Retina (tissue), 1 donor: ENCODE data around the gene C10orf71.

Experiments
- DNase-seq: peaks from one replicate; pipeline ENCODE4 v3.0.0-alpha.2; 2016

C10orf71 gene

DNA sequence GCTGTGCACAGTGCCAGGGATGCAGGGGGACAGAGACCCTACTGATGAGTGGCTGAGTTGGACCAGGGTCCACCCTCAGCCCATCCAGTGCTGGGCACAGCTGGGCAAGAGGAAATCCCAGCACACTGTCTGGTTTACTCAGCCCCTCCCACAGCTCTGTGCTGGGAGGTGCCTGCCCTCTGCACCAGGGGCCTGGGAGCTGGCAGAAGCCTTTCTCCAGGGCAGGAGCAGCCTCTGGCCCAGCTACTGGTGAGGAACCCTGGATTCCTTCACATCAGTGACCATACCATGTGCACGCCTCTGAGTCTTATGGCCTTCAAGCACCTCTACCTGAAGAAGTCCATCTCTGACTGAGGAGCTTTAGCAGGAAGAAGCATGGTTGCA is 25.9 kb upstream of the C10orf71 start:
- no peak for DNase-seq

DNA sequence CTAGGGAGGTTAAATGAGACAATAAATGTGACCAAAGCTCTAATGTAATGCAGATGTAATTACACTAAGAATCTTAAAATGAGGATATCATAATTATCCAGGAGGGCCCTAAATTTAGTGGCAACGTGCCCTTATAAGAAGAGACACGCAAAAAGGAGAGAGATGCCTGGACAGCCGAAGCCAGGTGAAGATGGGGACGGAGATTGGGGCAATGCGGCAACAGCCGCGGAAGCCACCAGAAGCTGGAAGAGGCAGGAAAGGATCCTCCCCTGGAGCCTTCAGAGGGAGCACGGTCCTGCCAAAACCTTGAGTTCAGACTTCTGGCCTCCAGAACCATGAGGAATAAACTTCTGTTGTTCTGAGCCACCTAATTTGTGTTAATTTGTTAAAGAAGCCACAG is 25.3 kb upstream of the C10orf71 start:
- no peak for DNase-seq

DNA sequence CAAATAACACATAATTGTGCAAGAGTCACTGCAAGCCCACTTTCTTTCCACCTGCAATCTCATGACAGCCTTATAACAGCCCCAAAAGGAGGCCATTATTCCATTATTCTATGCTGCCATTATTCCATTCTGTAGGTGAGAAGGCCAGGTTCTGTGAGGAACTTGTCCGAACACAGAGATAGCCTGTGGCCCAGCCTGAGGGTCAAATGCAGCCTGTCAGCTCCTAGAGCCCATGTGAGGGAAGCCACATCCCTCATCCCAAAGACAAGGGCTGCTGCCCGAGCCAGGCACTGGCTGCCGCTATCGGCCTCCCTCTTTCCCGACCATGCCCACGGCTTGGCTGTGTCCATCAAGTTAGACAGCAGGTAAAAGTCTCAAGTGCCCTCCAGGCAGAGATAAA is 24.1 kb upstream of the C10orf71 start:
- DNase-seq: no peak

DNA sequence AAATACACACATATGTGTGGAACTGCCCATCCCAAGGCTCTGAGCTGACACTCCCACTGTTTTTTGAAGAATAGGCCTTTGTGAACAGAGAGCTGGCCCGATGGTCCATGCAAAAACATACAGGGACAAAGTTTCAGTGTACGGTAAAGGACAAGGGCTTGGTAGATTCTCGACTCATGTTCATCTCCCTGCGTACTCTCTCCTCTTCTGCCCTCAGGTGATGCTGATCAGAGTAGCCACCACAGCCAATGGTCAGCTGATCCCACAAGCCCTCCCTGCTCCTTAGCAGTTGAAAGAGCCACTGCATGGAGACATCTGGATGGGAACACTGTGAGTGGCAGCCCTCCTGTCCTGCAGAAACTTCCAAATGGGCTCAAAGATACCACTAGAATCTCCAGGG is 23.1 kb upstream of the C10orf71 start:
- no peak for DNase-seq

DNA sequence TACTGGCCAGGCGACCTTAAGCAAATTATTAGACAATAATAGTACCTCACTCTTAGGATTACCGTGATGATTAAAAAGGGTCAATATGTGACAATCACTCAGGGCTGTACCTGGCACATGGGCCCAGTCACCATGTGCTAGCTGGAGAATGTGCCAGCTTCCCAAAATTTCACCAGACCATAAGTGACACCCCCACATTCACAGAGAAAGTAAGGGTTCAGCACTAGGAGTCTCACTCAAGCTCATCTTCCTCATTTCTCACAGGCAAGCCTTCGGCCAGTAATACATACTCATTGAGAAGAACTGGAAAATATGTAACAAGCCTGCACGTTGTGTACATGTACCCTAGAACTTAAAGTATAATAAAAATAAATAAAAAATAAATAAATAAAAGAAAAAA is 22.4 kb upstream of the C10orf71 start:
- DNase-seq: no peak

DNA sequence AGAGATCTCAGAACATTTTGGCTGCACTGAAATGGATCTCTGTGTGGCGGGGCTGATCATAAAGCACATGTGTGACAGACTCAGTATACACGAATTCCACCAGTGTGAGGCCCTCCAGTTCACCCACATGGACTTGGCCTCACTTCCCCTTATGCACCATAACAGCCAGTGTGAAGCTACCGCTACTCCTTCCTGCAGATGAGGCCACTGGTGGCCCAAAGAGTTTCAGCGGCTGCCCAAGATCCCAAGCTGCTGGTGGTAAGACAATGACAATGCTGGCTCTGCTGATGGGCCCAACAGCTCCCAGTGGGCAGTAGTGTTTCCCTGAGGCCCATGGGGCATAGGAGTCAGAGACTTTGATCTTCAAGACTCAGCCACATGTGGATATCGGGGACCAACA is 21.0 kb upstream of the C10orf71 start:
- DNase-seq: no peak

DNA sequence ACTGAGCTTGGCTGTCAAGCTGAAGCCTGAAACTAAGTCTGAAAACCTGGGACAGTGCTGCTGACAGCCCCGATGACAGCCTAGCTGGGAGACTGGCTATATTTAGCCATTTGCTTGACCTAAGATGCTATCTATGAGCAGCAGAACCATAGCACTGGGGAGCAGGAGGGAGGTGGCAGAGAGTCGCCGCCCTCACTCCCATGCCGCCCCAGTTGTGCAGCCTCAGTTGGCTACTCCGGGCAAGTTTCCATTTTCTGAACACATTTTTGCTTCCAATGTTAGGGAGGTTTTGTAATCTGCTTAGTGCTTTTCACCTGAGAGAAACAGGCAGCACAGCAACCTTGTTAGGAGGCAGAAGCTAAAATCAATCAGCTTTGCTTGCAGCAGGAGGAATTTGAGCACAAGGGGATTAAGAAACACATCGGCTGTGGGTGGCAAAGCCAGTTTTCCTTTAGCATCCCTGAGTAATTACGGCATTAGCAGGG is 20.4 kb upstream of the C10orf71 start:
- no peak for DNase-seq

DNA sequence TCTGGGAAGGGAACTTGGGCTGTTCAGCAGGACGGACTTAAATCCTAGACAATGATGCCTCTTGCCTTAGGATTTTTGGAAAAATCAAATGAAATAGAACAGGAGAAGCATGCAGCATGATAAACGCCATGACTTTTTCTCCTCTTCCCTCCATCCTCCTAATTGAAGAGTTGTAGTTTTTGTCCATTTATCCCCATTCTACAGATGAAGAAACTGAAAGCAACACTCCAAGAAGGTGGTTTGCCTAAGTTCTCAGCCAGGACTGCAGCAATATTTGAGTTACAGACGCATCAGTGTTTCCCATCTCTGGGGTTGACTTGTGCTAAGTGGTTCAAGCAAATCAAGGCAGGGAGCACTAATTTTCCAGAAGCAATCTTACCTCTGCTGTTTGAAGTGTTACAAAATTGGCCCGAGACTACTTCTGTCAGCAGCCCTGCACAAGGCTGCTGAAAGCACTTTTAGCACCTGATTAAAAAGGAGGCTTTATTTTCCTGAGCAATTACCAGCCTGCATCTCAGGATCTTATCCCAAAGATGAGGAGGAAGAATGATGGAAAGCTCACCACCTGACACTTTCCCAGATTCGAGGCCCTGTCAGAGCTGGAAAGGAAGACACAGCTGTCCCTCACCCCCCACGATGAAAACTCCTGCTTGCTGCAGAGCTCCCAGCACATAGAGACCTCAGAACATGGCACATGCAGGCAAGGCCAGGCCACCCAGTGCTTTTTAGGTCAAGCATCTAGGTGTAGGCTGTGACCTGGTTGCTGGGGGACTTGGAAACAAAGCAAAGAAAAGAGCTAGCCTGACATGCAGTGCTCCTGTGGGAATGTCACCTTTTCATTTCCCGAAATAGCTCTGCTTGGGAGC is 19.7 kb upstream of the C10orf71 start:
- DNase-seq: no peak

DNA sequence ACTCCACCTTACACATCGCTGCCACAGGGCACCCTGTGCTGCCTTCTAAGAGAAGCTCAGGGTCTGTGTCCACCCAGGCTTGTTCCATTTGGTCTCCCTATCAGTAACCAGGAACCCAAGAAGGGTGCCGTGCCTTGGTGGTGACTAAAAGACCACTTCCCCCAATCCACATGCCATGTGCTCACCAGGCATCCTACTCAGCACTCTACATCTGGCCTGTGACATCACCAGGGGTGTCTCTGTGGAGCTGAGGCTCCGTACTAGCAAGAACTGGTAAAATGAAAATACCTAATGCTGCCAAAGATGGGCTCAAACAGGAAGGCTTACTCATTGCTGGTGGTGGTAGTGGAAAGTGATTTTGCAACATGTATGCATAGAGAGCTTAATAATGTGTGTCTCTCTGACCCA is 19.0 kb upstream of the C10orf71 start:
- no peak for DNase-seq

DNA sequence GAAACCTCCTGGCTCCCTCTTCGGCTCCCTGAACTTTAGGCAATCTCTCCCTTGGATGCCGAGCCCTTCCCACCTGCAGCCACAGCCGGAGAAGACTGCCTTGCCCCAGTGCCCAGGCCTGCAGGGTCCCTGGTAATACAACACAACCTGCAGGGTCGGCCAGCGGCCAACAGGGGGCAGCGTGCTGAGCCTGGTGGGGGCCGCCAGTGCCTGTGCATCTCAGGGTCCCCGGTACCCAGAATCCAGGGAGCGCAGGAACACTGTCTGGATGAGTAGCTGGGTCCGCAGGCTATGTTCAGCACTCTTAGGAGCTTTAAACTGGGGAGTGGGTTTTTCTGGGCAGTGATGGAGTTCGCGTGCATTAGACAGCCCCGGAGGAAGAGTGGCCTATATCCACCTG is 17.5 kb upstream of the C10orf71 start:
- no peak for DNase-seq

DNA sequence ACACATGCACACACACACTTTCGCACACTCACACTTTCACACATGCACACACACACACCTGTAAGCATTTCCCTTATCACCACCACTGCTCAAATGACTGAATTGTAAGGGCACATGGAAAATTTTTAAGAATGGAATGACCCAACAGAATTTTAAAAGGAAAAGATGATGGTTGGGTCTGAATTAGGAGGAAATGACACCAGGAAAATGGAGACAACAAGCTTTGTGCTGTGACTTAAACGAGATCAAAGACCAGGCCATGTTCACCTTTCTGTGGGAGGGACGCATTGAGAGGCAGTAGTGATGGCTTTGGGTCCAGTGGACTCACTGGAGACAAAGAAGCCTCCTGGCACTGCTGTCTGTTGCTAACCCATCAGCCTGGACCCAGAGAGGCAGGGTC is 16.7 kb upstream of the C10orf71 start:
- no peak for DNase-seq

DNA sequence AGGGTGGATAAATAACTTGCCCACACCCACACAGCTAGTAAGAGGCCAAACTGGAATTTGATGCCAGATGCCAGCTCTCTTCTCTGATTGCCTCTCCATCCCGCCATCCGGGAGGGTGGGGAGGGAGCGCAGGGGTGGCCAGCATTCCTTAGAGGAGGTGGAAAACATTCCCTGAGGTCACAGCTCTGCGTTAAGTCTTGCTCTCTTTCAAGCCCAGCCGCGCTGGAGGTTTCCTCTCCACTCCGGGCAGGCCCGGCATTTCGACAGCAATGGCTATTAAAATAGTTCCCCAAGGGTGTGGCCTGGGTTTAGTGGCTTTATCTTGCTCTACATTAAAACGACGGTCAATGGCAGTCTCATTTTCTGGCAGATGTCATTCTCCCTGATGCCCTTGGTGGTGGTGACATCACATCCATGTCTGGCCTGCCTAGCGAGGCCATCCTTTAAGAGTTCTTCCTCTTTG is 16.1 kb upstream of the C10orf71 start:
- no peak for DNase-seq

DNA sequence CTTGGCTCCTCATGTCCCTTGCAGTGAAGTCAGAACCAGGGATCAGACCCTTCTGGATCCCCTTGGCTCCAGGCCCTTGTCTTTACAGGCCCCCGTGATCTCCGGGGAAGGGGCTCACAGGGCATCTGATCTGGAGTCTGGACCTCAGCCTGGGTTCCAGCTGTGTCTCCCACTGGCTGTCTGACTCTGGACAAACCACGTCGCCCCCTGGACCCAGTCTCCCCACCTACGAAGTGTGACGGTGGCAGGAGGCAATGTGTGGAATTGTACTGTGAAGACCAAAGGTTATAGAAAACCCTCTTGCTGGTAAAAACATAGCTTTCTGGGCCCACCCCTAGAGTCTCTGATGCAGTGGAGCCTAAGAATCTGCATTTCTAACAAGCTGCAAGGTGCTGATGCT is 15.5 kb upstream of the C10orf71 start:
- no peak for DNase-seq

DNA sequence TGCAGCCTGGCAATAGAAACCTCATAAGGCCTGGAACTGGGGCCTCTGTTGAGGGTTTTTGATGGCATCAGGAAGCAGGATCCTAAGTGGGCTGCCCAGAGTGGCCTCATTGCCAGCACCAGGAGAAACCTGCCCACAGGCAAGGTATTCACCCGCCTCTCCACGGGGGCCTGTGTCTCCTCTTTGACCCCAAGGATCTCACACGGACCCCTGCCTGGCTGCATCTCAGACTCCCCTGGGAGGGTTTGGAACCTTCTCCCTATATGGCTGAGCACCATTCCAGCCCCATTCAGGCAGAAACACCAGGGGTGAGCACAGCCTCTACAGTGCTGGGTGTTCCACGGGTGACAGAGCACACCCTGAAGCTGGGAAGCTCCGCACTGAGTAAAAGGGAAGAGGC is 14.6 kb upstream of the C10orf71 start:
- no peak for DNase-seq

DNA sequence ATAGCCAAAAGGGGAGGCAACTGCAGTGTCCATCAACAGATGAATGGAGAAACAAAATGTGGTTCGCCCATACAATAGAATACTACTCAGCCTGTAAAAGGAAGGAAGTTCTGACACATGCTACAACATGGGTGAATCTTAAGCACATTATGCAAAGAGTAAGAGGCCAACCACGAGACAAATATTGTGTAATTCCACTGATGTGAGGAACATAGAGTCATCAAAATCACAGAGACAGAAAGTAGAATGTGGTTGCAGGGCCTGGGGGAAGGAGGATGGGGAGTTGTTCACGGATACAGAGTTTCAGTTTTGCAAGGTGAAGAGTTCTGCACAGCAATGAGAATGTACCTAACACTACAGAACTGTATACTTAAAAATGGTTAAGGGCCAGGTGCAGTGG is 13.7 kb upstream of the C10orf71 start:
- DNase-seq: no peak

DNA sequence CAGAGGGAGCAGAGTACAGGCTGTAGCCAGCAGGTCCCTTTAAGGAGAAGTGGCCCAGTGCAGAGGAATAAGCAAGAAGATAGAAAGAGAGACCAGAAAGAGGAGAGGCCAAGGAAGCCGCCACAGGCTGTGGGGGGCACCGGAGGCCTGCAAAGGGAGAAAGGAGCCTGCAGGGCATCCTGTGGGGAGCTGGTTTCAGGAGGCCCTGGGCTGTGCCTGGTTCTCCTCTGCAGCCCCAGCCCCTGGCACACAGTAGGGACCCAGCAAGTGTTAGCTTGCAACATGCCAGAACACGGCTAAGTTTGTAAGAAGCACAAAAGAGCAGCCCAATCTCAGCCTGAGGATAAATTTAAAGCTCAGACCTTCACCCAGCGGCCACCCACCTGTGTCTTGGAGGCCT is 12.3 kb upstream of the C10orf71 start:
- no peak for DNase-seq

DNA sequence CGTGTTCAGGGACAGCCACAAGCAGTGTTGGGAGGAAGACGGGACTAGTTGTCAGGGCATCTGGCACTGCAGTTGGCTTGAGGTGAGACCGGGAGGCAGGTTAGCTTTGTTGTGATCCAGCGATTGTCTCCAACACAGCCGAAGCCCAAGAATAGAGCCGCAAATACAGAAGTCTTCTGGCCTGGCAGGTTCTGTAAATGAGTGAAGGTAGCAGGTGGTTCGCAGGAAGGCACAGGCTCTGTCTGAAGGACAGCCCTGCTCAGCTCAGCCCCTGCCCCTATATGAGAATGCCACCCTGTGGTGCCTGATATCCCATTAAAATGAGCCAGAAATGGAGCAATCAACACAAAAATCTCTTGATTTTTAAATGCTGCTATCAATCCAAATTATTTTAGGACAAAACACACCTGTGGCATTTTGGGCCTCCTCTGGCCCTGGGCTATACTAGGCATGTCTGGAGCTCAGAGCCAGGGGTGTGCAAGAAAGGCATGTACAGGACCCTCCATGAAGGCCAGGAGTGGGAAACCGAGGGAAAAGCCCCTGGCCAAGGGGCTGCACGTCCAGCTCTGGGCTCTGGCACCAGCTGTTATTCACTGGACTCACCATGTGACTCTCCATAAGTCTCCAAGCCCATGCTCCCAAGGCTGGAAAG is 11.2 kb upstream of the C10orf71 start:
- DNase-seq: no peak

DNA sequence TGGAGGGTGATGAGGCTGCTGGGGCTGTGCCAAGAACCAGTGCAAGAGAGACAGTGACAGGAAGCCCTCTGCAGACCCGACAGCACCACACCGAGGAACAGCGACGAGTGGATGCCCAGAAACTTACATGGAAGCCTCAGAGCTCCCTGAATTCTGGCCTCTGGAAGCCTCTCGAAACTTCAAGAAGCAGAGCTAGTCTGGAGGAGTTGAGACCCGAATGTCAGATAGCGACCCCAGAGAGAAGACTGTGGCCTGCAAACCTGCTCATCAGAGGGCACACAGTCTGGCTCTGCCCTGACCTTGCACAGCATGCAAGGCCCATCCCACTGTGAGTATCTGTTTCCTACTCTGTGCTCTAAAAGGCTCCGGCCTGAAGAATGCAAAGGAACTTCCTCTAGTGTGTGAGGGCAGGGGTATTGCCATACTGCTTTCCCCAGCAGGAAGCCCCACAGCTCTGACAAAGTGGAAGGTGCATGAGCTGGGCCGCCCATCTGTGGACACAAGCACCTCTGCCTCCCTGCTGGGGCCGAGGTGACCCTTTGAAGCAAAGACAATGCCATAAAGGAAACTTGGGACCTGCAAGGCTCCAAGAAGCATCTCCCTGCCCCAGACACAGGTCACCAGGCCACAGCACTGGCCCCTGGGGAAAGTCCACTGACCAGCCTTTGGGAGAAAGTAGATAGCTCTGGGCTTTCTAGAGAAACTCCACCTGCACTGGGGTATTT is 10.5 kb upstream of the C10orf71 start:
- DNase-seq: no peak

DNA sequence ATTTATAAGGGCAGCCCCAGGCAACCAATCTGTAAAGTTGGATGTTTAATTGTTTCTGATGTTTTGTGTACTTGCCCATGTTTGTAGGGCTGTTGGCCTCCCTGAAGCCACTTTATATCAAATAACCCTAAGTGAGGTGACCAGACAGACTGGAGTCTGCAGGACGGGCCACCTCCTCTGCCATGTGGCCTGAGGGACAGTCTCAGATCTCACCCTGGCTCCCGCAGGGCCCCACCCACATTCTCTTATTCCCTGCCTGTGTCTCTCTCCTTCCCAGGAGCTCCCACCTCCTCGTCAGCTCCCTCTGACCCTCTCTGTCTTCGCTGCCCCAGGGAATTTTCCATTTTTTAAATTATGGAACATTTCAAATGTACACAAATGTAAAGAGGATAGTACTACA is 9.5 kb upstream of the C10orf71 start:
- no peak for DNase-seq

DNA sequence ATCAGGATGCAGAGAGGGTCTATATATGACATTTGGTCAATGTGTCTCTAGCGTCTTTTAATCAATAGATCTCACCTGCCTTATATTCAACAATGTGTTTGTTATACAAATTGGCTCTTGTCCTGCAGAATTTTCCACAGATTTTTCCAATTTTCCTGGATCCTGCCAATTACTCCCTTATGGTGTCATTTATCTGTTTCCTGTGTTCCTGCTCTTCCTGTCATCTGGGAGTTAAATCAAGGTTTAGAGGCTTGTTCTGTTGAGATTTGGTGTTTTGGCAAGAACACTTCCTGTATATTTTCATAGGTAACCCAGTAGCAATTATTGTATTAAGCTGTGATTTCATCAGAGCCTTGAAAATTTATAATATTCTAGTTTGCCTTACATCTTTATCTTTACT is 8.8 kb upstream of the C10orf71 start:
- DNase-seq: no peak

DNA sequence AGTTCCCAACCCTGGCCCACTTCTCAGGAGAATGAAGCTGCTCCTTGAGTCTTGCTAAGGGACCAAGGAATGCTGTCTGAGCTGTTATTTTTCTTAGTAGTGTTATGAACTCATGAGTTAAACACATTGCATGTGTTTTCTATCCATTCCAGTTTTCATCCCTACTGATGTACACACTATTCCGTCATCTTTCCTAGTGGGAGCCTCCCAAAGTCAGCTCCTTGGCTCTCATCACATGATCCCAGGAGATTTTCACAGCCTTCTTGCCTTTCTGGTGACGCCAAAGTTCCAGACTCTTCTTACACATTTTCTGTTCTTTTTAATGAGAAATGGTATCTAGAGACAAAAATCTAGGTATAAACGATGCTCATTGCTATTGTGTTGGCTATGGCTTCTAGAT is 8.4 kb upstream of the C10orf71 start:
- DNase-seq: no peak

DNA sequence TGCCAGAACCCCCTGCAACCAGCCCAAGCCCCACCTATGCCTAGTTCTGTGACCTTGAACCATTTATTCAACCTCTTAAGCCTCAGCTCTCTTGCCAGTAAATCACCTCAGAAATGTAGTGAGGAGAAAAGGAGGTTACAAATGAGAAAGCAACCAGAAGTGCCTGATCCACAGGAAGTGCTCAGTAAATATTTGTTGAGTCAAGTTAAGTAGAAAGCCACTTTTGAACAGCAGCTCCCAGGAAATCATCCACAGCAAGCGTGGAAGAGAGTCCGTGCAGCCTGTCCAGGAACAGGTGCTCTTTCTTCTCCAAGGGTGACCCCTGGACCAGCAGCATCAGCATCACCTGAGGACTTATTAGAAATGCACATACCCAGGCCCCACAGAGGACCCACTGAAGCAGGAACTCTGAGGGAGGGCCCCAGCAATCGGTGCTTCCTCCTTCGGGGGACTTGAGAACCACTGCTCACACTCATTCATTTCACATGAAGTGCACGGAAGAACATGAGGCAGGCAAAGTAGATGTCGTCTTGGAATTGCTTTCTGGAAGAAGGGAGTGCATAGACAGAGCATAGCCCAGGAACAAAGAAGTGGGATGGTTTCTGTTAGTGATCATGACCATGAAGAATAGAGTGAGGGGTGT is 6.3 kb upstream of the C10orf71 start:
- DNase-seq: no peak

DNA sequence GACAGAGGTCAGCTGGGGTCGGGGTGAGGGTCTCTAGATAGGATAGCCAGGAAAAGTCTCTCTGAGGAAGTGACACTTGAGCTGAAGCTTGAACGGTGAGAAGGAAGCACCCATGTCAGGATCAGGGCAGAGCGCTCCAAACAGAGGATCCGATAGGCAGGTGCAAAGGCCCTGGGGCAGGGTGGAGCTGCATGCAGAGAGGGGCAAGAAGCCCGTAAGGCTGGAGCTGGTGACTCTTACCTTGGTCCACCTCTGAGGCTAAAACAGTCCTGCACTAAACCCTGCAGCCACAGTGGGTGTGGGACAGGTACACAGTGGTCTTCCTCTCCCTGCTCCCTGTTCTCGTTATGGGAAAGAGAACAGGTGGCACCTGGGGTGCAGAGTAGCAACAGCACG is 5.8 kb upstream of the C10orf71 start:
- DNase-seq: no peak
